ENCODE results near the gene TBK1. TPM values are rescaled to one million over a fixed set of nuclear protein-coding genes. Genes with fewer than 3 reads are reported as not detected.

The TBK1 gene
- total and polyA plus RNA-seq, 2 of the 13 experiments (the other 11 are each of a cell fraction or from before 2014, with no cell fraction given), result 10.3 to 25.2 TPM

- TF ChIP-seq ZHX1 (CRISPR knock-in tag; IDR thresholded peaks at IDR 0.05; ENCODE audit: low read depth) (no peak), RBFOX2 (IDR thresholded peaks at IDR 0.05; ENCODE audit: low read depth, low read length) (no peak), ZBTB1 (CRISPR knock-in tag; IDR thresholded peaks at IDR 0.05; ENCODE audit: borderline replicate concordance) (no peak), ZBED4 (CRISPR knock-in tag; IDR thresholded peaks at IDR 0.05; ENCODE audit: borderline replicate concordance) (no peak), RAD21 (CRISPR knock-in tag; IDR thresholded peaks at IDR 0.05) (no peak), TBL1XR1 (IDR thresholded peaks at IDR 0.05; ENCODE audit: borderline replicate concordance, low read length, partially characterized antibody) (no peak), SIX1 (CRISPR knock-in tag; IDR thresholded peaks at IDR 0.05; ENCODE audit: borderline replicate concordance) (no peak)
Observed at GRCh38 chr12:64412459-64412858, 39.5 kb upstream of the TBK1 start (continued).
